Duodenal mucosa (tissue), 2 donors: ENCODE data around the gene SMCO1.
"Not testable (repeated sequence)": the region's sequence is repeated elsewhere in the genome, so short reads cannot be mapped to it uniquely, and the experiment has no call there.

Experiments used
- H3K27ac ChIP-seq: one replicate; pipeline ENCODE4 v1.7.0; 2013; ENCODE audit warnings: low read depth, low read length
- H3K27me3 ChIP-seq, 2 donors: one replicate each; pipeline ENCODE4 v1.7.0; 2013; ENCODE audit warnings: low read length in 2 of 2, control low read depth in 1 of 2; ENCODE audit not compliant: insufficient read depth in 2 of 2, control insufficient read depth in 1 of 2
- H3K36me3 ChIP-seq, 2 donors: one replicate each; pipeline ENCODE4 v1.7.0; 2013; ENCODE audit warnings: low read length in 2 of 2, control low read depth in 1 of 2; ENCODE audit not compliant: insufficient read depth in 2 of 2, control insufficient read depth in 1 of 2
- H3K4me1 ChIP-seq, 2 donors: one replicate each; pipeline ENCODE4 v1.7.0; 2013; ENCODE audit warnings: low read length in 2 of 2, control low read depth in 1 of 2; ENCODE audit not compliant: insufficient read depth in 2 of 2, control insufficient read depth in 1 of 2
- H3K4me3 ChIP-seq, 2 donors: one replicate each; pipeline ENCODE4 v1.7.0; 2013; ENCODE audit warnings: low read length in 2 of 2, low read depth in 1 of 2
- H3K9ac ChIP-seq, 2 donors: one replicate each; pipeline ENCODE4 v1.7.0; 2013; ENCODE audit warnings: low read length in 2 of 2, low read depth in 1 of 2
- H3K9me3 ChIP-seq, 2 donors: one replicate each; pipeline ENCODE4 v1.7.0; 2013; ENCODE audit warnings: low read length in 2 of 2, control low read depth in 1 of 2; ENCODE audit not compliant: control insufficient read depth in 1 of 2

The SMCO1 gene, protein sequence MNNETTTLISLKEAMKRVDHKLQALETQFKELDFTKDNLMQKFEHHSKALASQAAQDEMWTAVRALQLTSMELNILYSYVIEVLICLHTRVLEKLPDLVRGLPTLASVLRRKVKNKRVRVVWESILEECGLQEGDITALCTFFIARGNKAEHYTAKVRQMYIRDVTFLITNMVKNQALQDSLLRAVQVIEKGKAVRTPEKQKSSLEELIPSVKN

DNA sequence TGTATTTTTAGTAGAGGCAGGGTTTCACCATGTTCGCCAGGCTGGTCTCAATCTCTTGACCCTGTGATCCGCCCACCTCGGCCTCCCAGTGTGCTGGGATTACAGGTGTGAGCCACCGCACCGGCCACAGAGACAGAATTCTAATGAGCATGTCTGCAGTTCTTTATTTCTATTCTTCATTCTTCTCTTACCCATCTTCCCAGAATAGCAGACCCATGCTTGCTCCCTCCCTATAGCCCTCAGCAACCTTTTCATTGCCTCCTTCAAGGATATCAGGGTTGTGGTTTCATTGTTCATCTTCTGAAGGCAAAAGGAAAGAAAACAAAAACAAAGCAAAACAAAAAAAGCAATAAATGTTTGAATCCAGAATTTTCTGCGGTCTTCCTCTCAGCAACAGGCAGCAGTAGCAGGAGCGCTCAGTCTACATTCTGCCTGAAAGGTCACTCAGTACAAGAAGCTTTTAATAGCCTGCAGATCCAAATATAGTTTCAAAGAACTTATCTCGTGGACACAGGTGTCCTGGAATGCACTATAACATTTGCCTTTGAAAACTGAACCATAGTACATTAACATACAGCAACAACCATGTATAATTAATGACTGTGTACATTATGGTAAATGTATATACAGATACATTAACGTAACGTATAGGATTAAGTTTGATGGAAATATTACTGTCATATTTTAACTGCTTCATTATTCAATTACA, at the start of gene SMCO1:
SMCO1 (minus strand) TSS at position 434 of the 709 bp plus-strand sequence; CDS start at position 297, 137 bp downstream.
- Histone ChIP-seq H3K9me3 (peaks cover 20 to 25% of the 10 kb centered on the region in 2 donors), H3K4me3 (no peak within 1 kb of the TSS), H3K36me3 (no peaks in the 10 kb centered on the region), H3K9ac (no peak within 1 kb of the TSS), H3K27me3 (no peaks in the 10 kb centered on the region), H3K27ac (no peak within 1 kb of the TSS), H3K4me1 (no peaks in the 10 kb centered on the region)

- Histone ChIP-seq H3K4me1 (peaks cover 8 to 11% of the 10 kb centered on the region in 2 donors), H3K36me3 (peaks cover 0 to 17% of the 10 kb centered on the region in 2 donors), H3K27ac (no peak overlapping the region), H3K4me3 (no peak overlapping the region), H3K9me3 (no peaks in the 10 kb centered on the region), H3K27me3 (no peaks in the 10 kb centered on the region), H3K9ac (no peak overlapping the region)
Observed at GRCh38 chr3:196563721-196564225, 48.6 kb upstream of the SMCO1 start.

- H3K9me3 ChIP-seq: no peaks in the 10 kb centered on the region
- no peaks in the 10 kb centered on the region for H3K27me3 ChIP-seq
- H3K9ac ChIP-seq: no peak overlapping the region
- H3K27ac ChIP-seq: no peak overlapping the region
- no peak overlapping the region for H3K4me3 ChIP-seq
- no peaks in the 10 kb centered on the region for H3K4me1 ChIP-seq
- H3K36me3 ChIP-seq: peaks cover 0 to 17% of the 10 kb centered on the region in 2 donors
Observed at GRCh38 chr3:196559826-196560225, 44.7 kb upstream of the SMCO1 start.

DNA sequence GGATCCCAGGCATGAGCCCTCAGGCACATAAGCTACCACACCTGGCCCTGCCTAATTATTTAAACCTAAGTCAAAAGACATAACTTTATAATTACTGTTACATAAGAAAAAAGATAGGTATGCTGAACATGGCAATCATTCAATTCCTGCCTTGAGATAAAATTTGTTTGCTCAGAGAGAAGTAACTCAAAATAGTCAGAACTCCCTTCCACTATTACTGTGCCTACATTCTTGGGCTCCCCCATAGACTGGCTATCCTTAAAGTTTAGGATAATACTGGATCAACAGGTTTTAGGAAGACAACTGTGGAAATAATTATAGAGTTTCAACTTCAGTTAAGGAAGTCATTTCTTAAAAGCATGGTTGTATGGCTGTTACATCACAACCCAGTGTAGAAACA, 43.3 kb upstream of the SMCO1 start:
- H3K27ac ChIP-seq: no peak overlapping the region
- peaks cover 0 to 17% of the 10 kb centered on the region in 2 donors for H3K36me3 ChIP-seq
- no peaks in the 10 kb centered on the region for H3K27me3 ChIP-seq
- H3K9ac ChIP-seq: no peak overlapping the region
- H3K9me3 ChIP-seq: no peaks in the 10 kb centered on the region
- H3K4me1 ChIP-seq: no peaks in the 10 kb centered on the region
- H3K4me3 ChIP-seq: no peak overlapping the region

DNA sequence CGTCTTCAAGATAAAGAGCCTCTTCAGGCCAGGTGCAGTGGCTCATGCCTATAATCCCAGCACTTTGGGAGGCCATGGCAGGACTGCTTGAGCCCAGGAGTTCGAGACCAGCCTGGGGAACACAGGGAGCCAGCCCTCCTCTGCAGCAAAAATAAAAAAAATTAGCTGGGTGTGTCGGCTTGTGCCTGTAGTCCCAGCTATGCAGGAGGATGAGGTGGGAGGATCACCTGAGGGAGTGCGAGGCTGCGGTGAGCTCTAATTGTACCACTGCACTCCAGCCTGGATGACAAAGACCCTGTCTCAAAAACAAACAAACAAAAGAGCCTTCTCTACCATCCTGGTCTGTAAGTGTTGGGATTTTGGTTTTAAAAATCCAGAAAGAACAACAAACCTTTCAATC, 42.1 kb upstream of the SMCO1 start:
- Histone ChIP-seq H3K27me3 (no peaks in the 10 kb centered on the region), H3K9me3 (no peaks in the 10 kb centered on the region), H3K4me3 (no peak overlapping the region), H3K4me1 (no peaks in the 10 kb centered on the region), H3K9ac (no peak overlapping the region), H3K27ac (no peak overlapping the region), H3K36me3 (peaks cover 0 to 17% of the 10 kb centered on the region in 2 donors)

GRCh38 chr3:196555295-196555694, 40.1 kb upstream of the SMCO1 start:
- no peaks in the 10 kb centered on the region for H3K27me3 ChIP-seq
- H3K36me3 ChIP-seq: peaks cover 0 to 8% of the 10 kb centered on the region in 2 donors
- no peaks in the 10 kb centered on the region for H3K9me3 ChIP-seq
- H3K4me1 ChIP-seq: no peaks in the 10 kb centered on the region
- H3K9ac ChIP-seq: no peak overlapping the region
- no peak overlapping the region for H3K4me3 ChIP-seq
- no peak overlapping the region for H3K27ac ChIP-seq

GRCh38 chr3:196554205-196554604, 39.1 kb upstream of the SMCO1 start:
- Histone ChIP-seq H3K9ac (no peak overlapping the region), H3K4me3 (no peak overlapping the region), H3K27ac (no peak overlapping the region), H3K36me3 (peaks cover 0 to 2% of the 10 kb centered on the region in 2 donors), H3K4me1 (no peaks in the 10 kb centered on the region), H3K27me3 (no peaks in the 10 kb centered on the region), H3K9me3 (peaks cover 0 to 7% of the 10 kb centered on the region in 2 donors)

- Histone ChIP-seq H3K9me3 (peaks cover 0 to 10% of the 10 kb centered on the region in 2 donors), H3K4me3 (no peak overlapping the region), H3K27ac (no peak overlapping the region), H3K4me1 (no peaks in the 10 kb centered on the region), H3K36me3 (no peaks in the 10 kb centered on the region), H3K9ac (no peak overlapping the region), H3K27me3 (no peaks in the 10 kb centered on the region)
Observed at GRCh38 chr3:196553551-196553950, 38.4 kb upstream of the SMCO1 start.

DNA sequence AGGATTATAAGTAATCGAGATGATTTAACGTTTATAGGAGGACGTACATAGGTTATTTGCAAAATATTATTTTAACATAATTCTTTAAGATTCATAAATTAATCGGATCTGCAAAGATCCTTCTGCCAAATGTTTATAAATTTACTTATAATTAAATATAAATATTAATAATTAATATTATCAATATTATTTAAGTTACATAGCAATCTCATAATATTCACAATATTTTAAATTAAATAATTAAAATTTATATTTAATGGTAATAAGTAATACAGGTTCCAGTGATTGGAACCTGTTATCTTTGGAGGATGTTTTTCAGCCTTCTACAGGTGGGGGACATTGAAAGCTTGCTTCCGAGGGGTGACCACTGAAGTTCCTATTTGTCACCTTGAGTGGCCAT, 37.1 kb upstream of the SMCO1 start:
- no peaks in the 10 kb centered on the region for H3K27me3 ChIP-seq
- no peaks in the 10 kb centered on the region for H3K36me3 ChIP-seq
- H3K4me1 ChIP-seq: no peaks in the 10 kb centered on the region
- H3K4me3 ChIP-seq: no peak overlapping the region
- peaks cover 0 to 10% of the 10 kb centered on the region in 2 donors for H3K9me3 ChIP-seq
- no peak overlapping the region for H3K9ac ChIP-seq
- no peak overlapping the region for H3K27ac ChIP-seq

DNA sequence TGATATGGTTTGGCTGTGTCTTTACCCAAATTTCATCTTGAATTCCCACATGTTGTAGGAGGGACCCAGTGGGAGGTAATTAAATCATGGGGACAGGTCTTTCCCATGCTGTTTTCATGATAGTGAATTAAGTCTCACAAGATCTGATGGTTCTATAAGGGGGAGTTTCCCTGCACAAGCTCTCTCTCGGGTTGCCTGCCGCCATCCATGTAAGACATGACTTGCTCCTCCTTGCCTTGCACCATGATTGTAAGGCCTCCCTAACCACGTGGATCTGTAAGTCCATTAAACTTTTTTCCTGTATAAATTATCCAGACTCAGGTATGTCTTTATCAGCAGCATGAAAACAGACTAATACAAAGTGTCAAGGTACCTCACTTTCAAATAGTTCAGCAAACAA, 35.0 kb upstream of the SMCO1 start:
- not testable (repeated sequence) for H3K9me3 ChIP-seq, H3K9ac ChIP-seq, H3K4me1 ChIP-seq, H3K27me3 ChIP-seq, H3K4me3 ChIP-seq, H3K36me3 ChIP-seq, H3K27ac ChIP-seq
